ENCODE measurements around the gene NELL1. TPM values are rescaled to one million over a fixed set of nuclear protein-coding genes. Genes with fewer than 3 reads are reported as not detected.

NELL1 gene
- total RNA-seq, 1 donor from 2014 or later: not detected

DNA sequence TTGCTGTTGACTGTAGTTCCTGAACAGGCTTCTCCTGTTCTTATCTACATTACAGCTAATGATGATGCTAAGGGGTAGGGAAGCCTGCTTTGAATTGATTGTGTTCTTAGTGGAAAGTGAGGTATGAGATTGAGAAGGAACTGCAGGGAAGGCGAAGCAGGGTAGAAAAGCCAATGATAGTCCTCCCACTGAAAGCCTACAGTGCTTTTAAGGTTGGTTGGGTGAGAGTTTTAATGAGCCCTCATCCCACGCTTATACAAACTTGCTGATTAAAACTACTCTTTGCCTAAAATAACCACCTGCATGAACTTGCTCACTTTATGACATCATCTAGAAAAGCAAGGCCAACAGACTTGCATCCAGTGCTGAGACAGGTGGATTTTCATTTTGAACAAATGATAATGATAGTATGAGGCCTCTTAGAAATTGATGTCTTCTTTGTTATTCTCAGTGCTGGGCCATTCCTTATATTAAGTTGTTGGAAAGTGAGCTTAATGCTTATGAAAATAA, 891.1 kb downstream of the NELL1 start:
- H3K36me3 Mint-ChIP-seq (ENCODE audit: unreplicated experiment): no peaks in the 10 kb centered on the region
- no peak for DNase-seq (ENCODE audit: extremely low spot score, unreplicated experiment)
- no peaks in the 10 kb centered on the region for H3K27me3 Mint-ChIP-seq (ENCODE audit: unreplicated experiment)
- TF ChIP-seq, protein P1, sequence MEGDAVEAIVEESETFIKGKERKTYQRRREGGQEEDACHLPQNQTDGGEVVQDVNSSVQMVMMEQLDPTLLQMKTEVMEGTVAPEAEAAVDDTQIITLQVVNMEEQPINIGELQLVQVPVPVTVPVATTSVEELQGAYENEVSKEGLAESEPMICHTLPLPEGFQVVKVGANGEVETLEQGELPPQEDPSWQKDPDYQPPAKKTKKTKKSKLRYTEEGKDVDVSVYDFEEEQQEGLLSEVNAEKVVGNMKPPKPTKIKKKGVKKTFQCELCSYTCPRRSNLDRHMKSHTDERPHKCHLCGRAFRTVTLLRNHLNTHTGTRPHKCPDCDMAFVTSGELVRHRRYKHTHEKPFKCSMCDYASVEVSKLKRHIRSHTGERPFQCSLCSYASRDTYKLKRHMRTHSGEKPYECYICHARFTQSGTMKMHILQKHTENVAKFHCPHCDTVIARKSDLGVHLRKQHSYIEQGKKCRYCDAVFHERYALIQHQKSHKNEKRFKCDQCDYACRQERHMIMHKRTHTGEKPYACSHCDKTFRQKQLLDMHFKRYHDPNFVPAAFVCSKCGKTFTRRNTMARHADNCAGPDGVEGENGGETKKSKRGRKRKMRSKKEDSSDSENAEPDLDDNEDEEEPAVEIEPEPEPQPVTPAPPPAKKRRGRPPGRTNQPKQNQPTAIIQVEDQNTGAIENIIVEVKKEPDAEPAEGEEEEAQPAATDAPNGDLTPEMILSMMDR (IDR thresholded peaks at IDR 0.05): no peak
- peaks cover 10% of the 10 kb centered on the region for H3K4me1 Mint-ChIP-seq (ENCODE audit: unreplicated experiment)
- no peak overlapping the region for H3K4me3 Mint-ChIP-seq (ENCODE audit: unreplicated experiment)
- H3K9me3 Mint-ChIP-seq (ENCODE audit: unreplicated experiment): peaks cover 3% of the 10 kb centered on the region
- H3K27ac Mint-ChIP-seq (ENCODE audit: unreplicated experiment): no peak overlapping the region

DNA sequence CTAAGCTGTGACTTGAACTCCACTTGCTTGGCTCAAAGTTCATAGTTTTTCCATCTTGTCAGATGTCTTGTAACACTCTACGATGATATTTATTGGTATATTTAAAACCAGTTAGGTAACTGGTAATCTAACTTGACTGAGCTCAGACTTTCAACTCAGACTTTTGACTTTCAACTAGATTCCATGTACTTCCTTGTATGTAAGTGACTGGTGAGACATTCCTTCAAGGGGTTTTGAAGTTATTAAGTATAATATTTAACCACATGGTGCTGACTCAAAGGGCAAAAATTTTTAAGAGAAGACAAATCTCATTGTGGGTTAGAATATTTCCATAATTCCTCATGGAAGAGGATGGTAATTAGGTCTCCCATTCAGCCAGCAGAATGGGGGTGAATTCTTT, 892.2 kb downstream of the NELL1 start:
- Mint-ChIP-seq H3K36me3 (ENCODE audit: unreplicated experiment) (no peaks in the 10 kb centered on the region), H3K27me3 (ENCODE audit: unreplicated experiment) (no peaks in the 10 kb centered on the region), H3K9me3 (ENCODE audit: unreplicated experiment) (peaks cover 3% of the 10 kb centered on the region), H3K27ac (ENCODE audit: unreplicated experiment) (no peak overlapping the region), H3K4me3 (ENCODE audit: unreplicated experiment) (no peak overlapping the region), H3K4me1 (ENCODE audit: unreplicated experiment) (peaks cover 10% of the 10 kb centered on the region)
- TF ChIP-seq, protein P1 (IDR thresholded peaks at IDR 0.05): no peak
- no peak for DNase-seq (ENCODE audit: extremely low spot score, unreplicated experiment)

DNA sequence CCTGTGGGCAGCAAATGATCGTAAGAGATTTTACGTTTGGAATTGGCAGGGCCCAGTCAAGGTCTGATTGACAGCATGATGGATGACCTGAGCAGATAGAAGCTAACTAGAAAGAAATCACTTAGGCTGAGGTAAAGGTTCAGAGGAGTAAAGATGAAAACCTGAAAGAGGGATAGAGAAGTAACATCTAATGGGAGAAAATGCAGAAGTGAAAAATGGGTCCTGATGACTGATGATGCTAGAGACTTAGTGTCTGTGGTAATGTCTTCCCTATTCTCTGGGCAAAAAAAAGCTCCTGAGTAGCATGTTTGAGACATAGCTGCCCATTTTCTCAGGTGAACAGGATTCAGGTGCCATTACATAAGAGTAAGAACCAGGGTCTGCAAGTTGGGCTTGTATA, 894.7 kb downstream of the NELL1 start:
- Mint-ChIP-seq H3K4me1 (ENCODE audit: unreplicated experiment) (peaks cover 10% of the 10 kb centered on the region), H3K9me3 (ENCODE audit: unreplicated experiment) (peaks cover 3% of the 10 kb centered on the region), H3K27me3 (ENCODE audit: unreplicated experiment) (no peaks in the 10 kb centered on the region), H3K36me3 (ENCODE audit: unreplicated experiment) (no peaks in the 10 kb centered on the region), H3K27ac (ENCODE audit: unreplicated experiment) (no peak overlapping the region), H3K4me3 (ENCODE audit: unreplicated experiment) (no peak overlapping the region)
- TF ChIP-seq, protein P1 (IDR thresholded peaks at IDR 0.05): no peak
- DNase-seq (ENCODE audit: extremely low spot score, unreplicated experiment): no peak

DNA sequence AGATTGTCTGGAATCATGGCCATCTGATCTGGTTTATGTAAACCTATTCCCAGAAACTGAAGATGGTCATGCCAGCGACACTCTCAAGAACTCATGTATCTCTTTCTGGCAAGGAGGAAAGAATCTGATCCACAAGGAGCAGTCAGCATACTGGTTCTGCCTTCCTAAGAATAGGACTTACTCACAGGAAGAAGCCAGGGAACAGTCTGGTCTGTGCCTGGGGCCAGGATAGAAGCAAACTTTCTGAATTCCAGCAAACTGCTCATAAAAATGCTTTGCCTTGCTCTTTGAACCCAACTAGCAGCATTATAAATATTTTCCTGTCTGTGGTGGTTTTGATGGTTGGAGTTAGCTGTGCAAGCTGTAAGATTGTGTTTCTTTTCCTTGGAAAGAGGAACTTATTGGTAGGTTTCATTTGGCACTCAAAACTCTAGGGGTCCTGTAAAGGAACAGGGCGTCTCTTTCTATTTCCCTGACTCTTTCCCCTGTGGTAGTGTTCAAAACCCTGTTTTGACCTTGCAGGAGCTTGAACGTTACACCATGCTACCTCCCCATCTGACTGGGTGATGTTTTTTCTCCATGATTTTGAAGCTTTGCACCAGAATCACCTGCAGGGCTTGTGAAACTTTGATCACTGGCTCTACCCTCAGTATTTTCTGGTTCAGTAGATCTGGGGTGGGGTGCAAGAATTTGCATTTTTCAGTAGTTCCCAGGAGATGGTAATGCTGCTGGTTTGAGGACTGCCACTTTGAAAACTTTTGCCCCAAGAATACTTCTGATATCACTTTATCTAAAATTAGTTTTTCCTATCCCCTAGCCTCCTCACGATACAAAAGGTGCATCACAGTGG, 895.7 kb downstream of the NELL1 start:
- no peaks in the 10 kb centered on the region for H3K27me3 Mint-ChIP-seq (ENCODE audit: unreplicated experiment)
- no peak for DNase-seq (ENCODE audit: extremely low spot score, unreplicated experiment)
- no peaks in the 10 kb centered on the region for H3K36me3 Mint-ChIP-seq (ENCODE audit: unreplicated experiment)
- no peak overlapping the region for H3K4me3 Mint-ChIP-seq (ENCODE audit: unreplicated experiment)
- peaks cover 10% of the 10 kb centered on the region for H3K4me1 Mint-ChIP-seq (ENCODE audit: unreplicated experiment)
- no peak overlapping the region for H3K27ac Mint-ChIP-seq (ENCODE audit: unreplicated experiment)
- H3K9me3 Mint-ChIP-seq (ENCODE audit: unreplicated experiment): peaks cover 3% of the 10 kb centered on the region
- TF ChIP-seq, protein P1 (IDR thresholded peaks at IDR 0.05): no peak

DNA sequence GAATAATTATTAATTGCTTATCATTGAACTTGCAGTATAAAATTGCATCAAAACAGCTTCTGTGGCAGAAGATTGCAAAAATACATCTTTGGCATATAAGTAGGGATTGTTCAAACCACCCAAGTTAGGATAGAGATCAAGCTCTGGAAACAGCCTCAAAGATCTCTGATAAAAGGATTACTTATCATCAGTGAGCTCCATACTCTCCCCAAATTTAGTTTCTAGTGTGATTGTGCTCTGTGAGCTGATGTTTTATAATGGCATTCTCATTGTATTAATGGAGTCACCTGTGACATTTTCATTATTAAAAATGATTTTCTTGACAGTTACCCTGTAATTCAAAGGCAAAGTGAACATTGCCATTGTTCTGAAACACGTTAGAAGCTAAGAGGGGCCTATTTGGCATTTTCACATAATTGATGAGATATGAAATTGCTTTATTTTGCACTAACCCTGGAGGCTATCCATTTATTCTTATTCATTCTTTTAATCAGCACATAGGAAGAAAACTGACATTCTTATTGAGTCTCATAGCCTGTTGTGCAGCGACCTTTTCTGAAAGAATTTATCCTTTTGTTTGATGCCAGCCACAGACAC, 897.2 kb downstream of the NELL1 start:
- Mint-ChIP-seq H3K27ac (ENCODE audit: unreplicated experiment) (no peak overlapping the region), H3K36me3 (ENCODE audit: unreplicated experiment) (no peaks in the 10 kb centered on the region), H3K9me3 (ENCODE audit: unreplicated experiment) (no peaks in the 10 kb centered on the region), H3K4me1 (ENCODE audit: unreplicated experiment) (peaks cover 8% of the 10 kb centered on the region), H3K4me3 (ENCODE audit: unreplicated experiment) (no peak overlapping the region), H3K27me3 (ENCODE audit: unreplicated experiment) (no peaks in the 10 kb centered on the region)
- TF ChIP-seq, protein P1 (IDR thresholded peaks at IDR 0.05): no peak
- DNase-seq (ENCODE audit: extremely low spot score, unreplicated experiment): no peak

All from osteocyte (in vitro differentiated cells).